Vagina (tissue), 2 donors: ENCODE results near the gene CIAO2B. TPM values are rescaled to one million over a fixed set of nuclear protein-coding genes. Genes with fewer than 3 reads are reported as not detected.

Experiments
- DNase-seq, 2 donors: peaks; one replicate each; pipeline ENCODE4 v3.0.0-alpha.2; 2017; ENCODE audit errors: extremely low spot score in 2 of 2
- H3K27ac ChIP-seq: fragments of 200-600 bp; sonication (generic); one replicate; pipeline ENCODE4 v1.5.1; 2019
- H3K27me3 ChIP-seq: fragments of 200-600 bp; sonication (generic); one replicate; pipeline ENCODE4 v1.5.1; 2019
- H3K36me3 ChIP-seq, 2 donors: fragments of 200-600 bp; sonication (generic); one replicate each; pipeline ENCODE4 v1.5.1; 2017 to 2019
- H3K4me1 ChIP-seq: fragments of 200-600 bp; sonication (generic); one replicate; pipeline ENCODE4 v1.5.1; 2019
- H3K4me3 ChIP-seq, 2 donors: fragments of 200-600 bp; sonication (generic); 1 replicate in 1 of 2; 2 replicates in 1 of 2; pipeline ENCODE4 v1.5.1; 2016 to 2019
- H3K9me3 ChIP-seq: fragments of 200-600 bp; sonication (generic); one replicate; pipeline ENCODE4 v1.5.1; 2019
- POLR2A ChIP-seq, 2 donors: fragments of 450-650 bp; IDR thresholded peaks; one replicate each; pipeline ENCODE4 v1.6.1; 2017; ENCODE audit warnings: antibody characterized with exemption in 2 of 2, mild to moderate bottlenecking in 2 of 2, moderate library complexity in 2 of 2
- POLR2AphosphoS5 ChIP-seq, 2 donors: sonication (generic); formaldehyde crosslinking; IDR thresholded peaks; one replicate each; pipeline ENCODE4 v1.9.0; 2017; ENCODE audit warnings: antibody characterized with exemption in 2 of 2, mild to moderate bottlenecking in 2 of 2, low read depth in 1 of 2; ENCODE audit not compliant: insufficient read depth in 1 of 2
- intact Hi-C: fragments of 100-400 bp; cut with DNase I; formaldehyde crosslinking; loops from one replicate; pipeline ENCODE4 v1.15.1; 2023
- total RNA-seq: library from RNA; depleted of rRNA; stranded (reverse); fragments of >200 nt; gene quantifications from one replicate; pipeline ENCODE4 v1.2.3, GENCODE V29; 2016
- TF ChIP-seq, protein P1 (sequence below), 3 experiments: fragments of 450-650 bp in 2 of 3; fragments of 200-600 bp in 1 of 3; sonication (generic) in 1 of 3; IDR thresholded peaks; one replicate each; pipeline ENCODE4 v1.5.1; 2017 to 2019; ENCODE audit warnings: antibody characterized with exemption in 3 of 3, mild to moderate bottlenecking in 2 of 3, moderate library complexity in 2 of 3

The CIAO2B gene
- total RNA-seq, 1 donor from 2014 or later = 105 TPM

DNA sequence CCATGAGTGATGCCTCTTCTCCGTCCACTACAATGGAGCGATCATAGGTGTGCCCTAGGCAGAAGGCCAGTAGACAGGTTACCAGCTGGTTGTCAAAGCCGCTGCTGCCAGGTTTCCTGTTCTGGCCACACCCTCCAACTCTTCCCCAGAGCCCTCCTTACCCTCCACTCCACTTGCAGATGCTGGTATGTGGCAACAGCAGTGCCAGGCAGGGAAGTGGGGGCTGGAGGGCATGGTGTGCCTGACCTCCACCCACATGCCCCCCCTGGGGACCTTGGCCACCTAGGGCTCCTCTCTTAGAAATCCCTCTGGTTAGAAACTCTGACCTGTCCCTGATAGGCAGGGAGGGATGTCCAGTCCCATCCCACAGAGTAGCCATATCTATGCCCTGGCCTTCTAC is 10.3 kb downstream of the CIAO2B start:
- Histone ChIP-seq H3K4me1 (peaks cover 5% of the 10 kb centered on the region), H3K4me3 (peak overlapping the region; percentile 56 to 61), H3K36me3 (no peaks in the 10 kb centered on the region), H3K9me3 (no peaks in the 10 kb centered on the region), H3K27ac (peak overlapping the region; percentile 54), H3K27me3 (no peaks in the 10 kb centered on the region)
- intact Hi-C loops = no loop called here
- DNase-seq = no peak
- TF ChIP-seq, protein P1, sequence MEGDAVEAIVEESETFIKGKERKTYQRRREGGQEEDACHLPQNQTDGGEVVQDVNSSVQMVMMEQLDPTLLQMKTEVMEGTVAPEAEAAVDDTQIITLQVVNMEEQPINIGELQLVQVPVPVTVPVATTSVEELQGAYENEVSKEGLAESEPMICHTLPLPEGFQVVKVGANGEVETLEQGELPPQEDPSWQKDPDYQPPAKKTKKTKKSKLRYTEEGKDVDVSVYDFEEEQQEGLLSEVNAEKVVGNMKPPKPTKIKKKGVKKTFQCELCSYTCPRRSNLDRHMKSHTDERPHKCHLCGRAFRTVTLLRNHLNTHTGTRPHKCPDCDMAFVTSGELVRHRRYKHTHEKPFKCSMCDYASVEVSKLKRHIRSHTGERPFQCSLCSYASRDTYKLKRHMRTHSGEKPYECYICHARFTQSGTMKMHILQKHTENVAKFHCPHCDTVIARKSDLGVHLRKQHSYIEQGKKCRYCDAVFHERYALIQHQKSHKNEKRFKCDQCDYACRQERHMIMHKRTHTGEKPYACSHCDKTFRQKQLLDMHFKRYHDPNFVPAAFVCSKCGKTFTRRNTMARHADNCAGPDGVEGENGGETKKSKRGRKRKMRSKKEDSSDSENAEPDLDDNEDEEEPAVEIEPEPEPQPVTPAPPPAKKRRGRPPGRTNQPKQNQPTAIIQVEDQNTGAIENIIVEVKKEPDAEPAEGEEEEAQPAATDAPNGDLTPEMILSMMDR (IDR thresholded peaks at IDR 0.05) = no peak
- TF ChIP-seq POLR2AphosphoS5 (IDR thresholded peaks at IDR 0.05; ENCODE audit: insufficient read depth in 1 of 2, low read depth in 1 of 2) (no peak), POLR2A (IDR thresholded peaks at IDR 0.05) (no peak)

DNA sequence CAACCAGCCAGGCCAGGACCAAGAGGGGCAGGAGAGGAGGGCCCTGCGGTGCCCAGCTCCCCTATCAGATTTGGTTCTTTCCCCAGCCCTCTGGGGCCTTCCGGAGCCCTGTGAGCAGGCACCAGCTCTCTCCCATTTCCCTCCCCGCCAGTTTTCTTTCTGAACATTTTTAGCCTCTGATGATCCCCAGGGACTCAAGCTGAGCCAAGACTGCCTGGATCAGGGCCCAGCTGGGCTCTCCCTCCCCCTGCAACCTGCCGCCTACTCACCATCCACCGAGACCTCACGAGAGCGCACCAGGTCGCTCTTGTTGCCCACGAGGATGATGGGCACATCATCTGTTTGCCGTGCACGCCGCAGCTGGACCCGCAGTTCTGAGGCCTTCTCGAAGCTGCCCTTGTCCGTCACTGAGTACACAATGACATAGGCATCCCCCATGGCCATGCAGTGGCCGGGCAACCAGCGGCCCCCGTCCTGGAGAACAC is 10.9 kb downstream of the CIAO2B start:
- Histone ChIP-seq H3K4me1 (peaks cover 5% of the 10 kb centered on the region), H3K27ac (peak overlapping the region; percentile 54), H3K9me3 (no peaks in the 10 kb centered on the region), H3K27me3 (no peaks in the 10 kb centered on the region), H3K4me3 (peak overlapping the region; percentile 56 to 61), H3K36me3 (no peaks in the 10 kb centered on the region)
- TF ChIP-seq, protein P1 (IDR thresholded peaks at IDR 0.05) = no peak
- TF ChIP-seq POLR2A (IDR thresholded peaks at IDR 0.05) (no peak), POLR2AphosphoS5 (IDR thresholded peaks at IDR 0.05; ENCODE audit: insufficient read depth in 1 of 2, low read depth in 1 of 2) (peak in 1 of 2 donors; percentile 44)
- intact Hi-C loops = no loop called here
- no peak for DNase-seq

DNA sequence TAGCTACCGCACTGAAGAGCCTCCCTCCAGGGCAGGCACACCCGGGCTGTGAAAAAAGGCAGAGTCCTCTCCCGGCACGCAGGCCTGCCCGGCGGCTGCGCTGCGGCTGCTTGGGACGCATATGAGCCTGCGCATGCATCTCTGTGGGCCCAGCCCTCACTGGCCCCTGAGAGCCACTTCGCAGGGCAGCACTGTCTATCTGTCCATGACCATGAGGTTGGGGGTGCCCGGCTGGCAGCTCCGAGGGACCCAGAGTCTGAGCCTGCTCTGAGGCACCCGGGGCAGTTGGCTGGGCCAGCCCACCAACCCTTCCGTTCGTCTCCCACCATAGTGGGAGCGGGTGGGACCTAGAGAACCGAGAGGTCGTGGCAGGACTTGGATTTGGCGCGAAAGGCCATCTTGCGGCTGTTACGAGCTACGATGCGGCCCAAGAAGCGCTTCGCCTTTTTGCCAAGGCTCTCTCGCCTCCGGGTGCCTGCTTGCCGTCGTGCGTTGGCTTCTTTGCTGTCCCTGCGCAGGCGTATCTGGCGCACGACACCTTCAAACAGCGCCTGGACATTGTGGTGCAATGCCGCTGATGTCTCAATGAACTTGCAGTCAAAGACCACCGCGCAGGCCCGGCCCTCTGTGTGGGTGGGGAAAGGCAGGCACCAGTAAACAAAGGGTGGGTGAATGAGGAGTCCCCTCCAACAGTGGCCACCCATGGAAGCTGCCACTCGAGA is 12.3 kb downstream of the CIAO2B start:
- peak overlapping the region; percentile 37 for H3K27ac ChIP-seq
- no peak for DNase-seq
- no peaks in the 10 kb centered on the region for H3K36me3 ChIP-seq
- no peak overlapping the region for H3K4me3 ChIP-seq
- intact Hi-C loops = no loop called here
- TF ChIP-seq POLR2AphosphoS5 (IDR thresholded peaks at IDR 0.05; ENCODE audit: insufficient read depth in 1 of 2, low read depth in 1 of 2) = peak in 1 of 2 donors; percentile 18
- TF ChIP-seq, protein P1 (IDR thresholded peaks at IDR 0.05) = no peak
- peaks cover 5% of the 10 kb centered on the region for H3K4me1 ChIP-seq
- no peaks in the 10 kb centered on the region for H3K27me3 ChIP-seq
- no peaks in the 10 kb centered on the region for H3K9me3 ChIP-seq

DNA sequence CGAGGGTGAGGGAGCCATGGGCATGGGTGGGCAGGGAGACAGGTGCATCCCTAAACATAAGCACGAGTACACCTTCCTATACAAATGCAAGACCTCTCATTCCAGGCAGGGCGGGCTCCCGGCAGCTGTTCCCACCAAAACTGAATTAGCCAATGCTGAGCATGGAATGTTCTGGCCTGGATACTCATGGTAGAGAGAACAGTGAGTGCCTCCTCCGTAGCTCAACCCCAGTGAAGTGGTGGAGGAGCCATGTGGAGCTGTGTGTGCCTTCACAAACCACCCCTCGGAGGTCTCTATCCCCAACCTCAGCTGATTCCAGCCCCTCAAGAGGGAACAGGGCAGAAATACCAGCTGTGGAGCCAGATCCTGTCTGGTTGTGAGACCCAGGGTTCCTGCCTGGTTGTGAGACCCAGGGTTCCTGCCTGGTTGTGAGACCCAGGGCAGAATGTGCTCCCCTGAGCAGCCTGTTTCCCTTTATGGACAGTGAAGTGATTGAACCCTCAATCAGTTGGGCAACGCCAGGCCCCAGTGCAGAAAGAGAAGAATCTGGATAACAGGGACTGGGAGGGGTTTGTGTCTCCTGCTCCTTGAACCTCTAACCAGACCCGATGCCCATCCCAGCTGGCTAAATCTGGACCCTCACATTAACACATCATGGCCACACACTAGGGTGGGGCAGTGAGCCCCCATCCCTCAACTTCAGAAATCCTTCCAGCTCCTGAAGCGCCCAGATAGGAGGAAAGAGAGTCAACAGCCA is 13.1 kb downstream of the CIAO2B start:
- intact Hi-C loops = no loop called here
- Histone ChIP-seq H3K4me1 (peaks cover 5% of the 10 kb centered on the region), H3K36me3 (no peaks in the 10 kb centered on the region), H3K27ac (peak overlapping the region; percentile 37), H3K9me3 (no peaks in the 10 kb centered on the region), H3K4me3 (no peak overlapping the region), H3K27me3 (no peaks in the 10 kb centered on the region)
- TF ChIP-seq POLR2AphosphoS5 (IDR thresholded peaks at IDR 0.05; ENCODE audit: insufficient read depth in 1 of 2, low read depth in 1 of 2) (no peak), POLR2A (IDR thresholded peaks at IDR 0.05) (no peak)
- TF ChIP-seq, protein P1 (IDR thresholded peaks at IDR 0.05) = no peak
- no peak for DNase-seq

DNA sequence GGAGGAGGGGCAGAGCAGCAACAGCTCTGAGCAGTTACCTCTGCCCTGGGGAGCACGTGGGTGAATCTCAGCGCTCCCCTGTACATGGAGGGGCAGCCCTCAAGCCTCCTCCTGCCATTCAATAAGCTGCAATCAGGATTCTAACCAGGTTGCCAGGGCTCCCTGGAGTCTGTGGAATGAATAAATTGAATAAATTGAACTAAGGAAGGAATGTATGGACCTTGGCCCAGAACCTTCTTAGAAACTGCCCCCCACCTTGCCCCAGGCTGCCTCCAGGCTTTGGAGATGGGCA is 14.0 kb downstream of the CIAO2B start:
- no peak overlapping the region for H3K27ac ChIP-seq

More for the DNA sequence above, 14.0 kb downstream of the CIAO2B start:
- H3K9me3 ChIP-seq = no peaks in the 10 kb centered on the region
- TF ChIP-seq, protein P1 (IDR thresholded peaks at IDR 0.05) = no peak
- no peak for TF ChIP-seq POLR2A (IDR thresholded peaks at IDR 0.05)
- no peak for TF ChIP-seq POLR2AphosphoS5 (IDR thresholded peaks at IDR 0.05; ENCODE audit: insufficient read depth in 1 of 2, low read depth in 1 of 2)
- intact Hi-C loops = no loop called here
- H3K4me1 ChIP-seq = peaks cover 3% of the 10 kb centered on the region
- DNase-seq = no peak
- no peaks in the 10 kb centered on the region for H3K36me3 ChIP-seq
- H3K4me3 ChIP-seq = no peak overlapping the region
- H3K27me3 ChIP-seq = no peaks in the 10 kb centered on the region
